SK-N-SH (cell line): Measurements from ENCODE around the gene TMEM266. TPM values are rescaled to one million over a fixed set of nuclear protein-coding genes. Genes with fewer than 3 reads are reported as not detected.

ENCODE experiments used
- CTCF ChIA-PET: fragments of 300-600, 350-600 bp; formaldehyde crosslinking; extraction: SDS; loops from one replicate; lab custom pipeline; 2021; lab: Yijun Ruan, JAX
- POLR2A ChIA-PET: fragments of 350-600 bp; sonication (Branson Sonifier 250); formaldehyde crosslinking; extraction: SDS; loops from one replicate; lab custom pipeline; 2020; ENCODE audit warnings: antibody characterized with exemption, inconsistent platforms; lab: Yijun Ruan, JAX
- DNase-seq: peaks from one replicate; pipeline ENCODE4 v3.0.0; 2012
- H2AFZ ChIP-seq: fragments of 200-600 bp; sonication (generic); 2 replicates; pipeline ENCODE4 v1.8.1; 2016; ENCODE audit warnings: antibody characterized with exemption, mild to moderate bottlenecking, low read depth
- H3F3A ChIP-seq: fragments of 200-600 bp; sonication (generic); replicated peaks from 2 replicates; pipeline ENCODE3; 2016; ENCODE audit warnings: antibody characterized with exemption, mild to moderate bottlenecking; ENCODE audit not compliant: insufficient read depth
- H3K27ac ChIP-seq, 2 experiments: fragments of 200-500 bp in 1 of 2; fragments of 200-600 bp in 1 of 2; sonication (Bioruptor generic) in 1 of 2; sonication (generic), shearing (Covaris generic) in 1 of 2; 2 replicates each; pipeline versions ENCODE4 v1.5.1 to v1.6.1; 2014 to 2016; ENCODE audit warnings: low read depth in 2 of 2, inconsistent platforms in 1 of 2, low read length in 1 of 2, mild to moderate bottlenecking in 1 of 2, mixed read lengths in 1 of 2
- H3K27me3 ChIP-seq: fragments of 200-600 bp; sonication (generic), shearing (Covaris generic); 2 replicates; pipeline ENCODE4 v1.6.1; 2016; ENCODE audit warnings: mixed run types; ENCODE audit not compliant: insufficient read depth
- H3K36me3 ChIP-seq, 2 experiments: fragments of 200-500 bp in 1 of 2; fragments of 200-600 bp in 1 of 2; sonication (Bioruptor generic) in 1 of 2; sonication (generic) in 1 of 2; replicated peaks in 1 of 2; 2 replicates each; pipeline versions ENCODE3 to v1.5.1; 2014 to 2016; ENCODE audit warnings: low read length in 1 of 2, mild to moderate bottlenecking in 1 of 2; ENCODE audit not compliant: insufficient read depth in 2 of 2, control insufficient read depth in 1 of 2
- H3K4me1 ChIP-seq, 2 experiments: fragments of 200-500 bp in 1 of 2; fragments of 200-600 bp in 1 of 2; sonication (Bioruptor generic) in 1 of 2; sonication (generic), shearing (Covaris generic) in 1 of 2; 2 replicates each; pipeline versions ENCODE4 v1.5.1 to v1.6.1; 2014 to 2016; ENCODE audit warnings: low read depth in 1 of 2, low read length in 1 of 2, mixed run types in 1 of 2; ENCODE audit not compliant: insufficient read depth in 2 of 2, control insufficient read depth in 1 of 2
- H3K4me2 ChIP-seq: fragments of 200-600 bp; sonication (generic), shearing (Covaris generic); 2 replicates; pipeline ENCODE4 v1.6.1; 2017; ENCODE audit warnings: mixed run types
- H3K4me3 ChIP-seq, 2 experiments: fragments of 200-500 bp in 1 of 2; fragments of 200-600 bp in 1 of 2; sonication (Bioruptor generic) in 1 of 2; sonication (generic), shearing (Covaris generic) in 1 of 2; 2 replicates each; pipeline versions ENCODE4 v1.5.1 to v1.8.1; 2014 to 2016; ENCODE audit warnings: low read depth in 2 of 2, inconsistent platforms in 1 of 2, low read length in 1 of 2, mild to moderate bottlenecking in 1 of 2, mixed read lengths in 1 of 2, moderate library complexity in 1 of 2
- H3K79me2 ChIP-seq: fragments of 200-600 bp; sonication (generic); 2 replicates; pipeline ENCODE4 v1.8.1; 2017; ENCODE audit warnings: mild to moderate bottlenecking; ENCODE audit not compliant: insufficient read depth
- H3K9ac ChIP-seq: fragments of 200-600 bp; sonication (generic); 2 replicates; pipeline ENCODE4 v1.6.1; 2017; ENCODE audit warnings: mixed run types
- H3K9me2 ChIP-seq: fragments of 200-600 bp; sonication (generic); 2 replicates; pipeline ENCODE4 v1.6.1; 2017; ENCODE audit warnings: mixed run types
- H3K9me3 ChIP-seq: fragments of 200-600 bp; sonication (generic); 2 replicates; pipeline ENCODE4 v1.6.1; 2017; ENCODE audit warnings: mixed run types, mild to moderate bottlenecking, moderate library complexity
- H4K20me1 ChIP-seq: fragments of 200-600 bp; sonication (generic); 2 replicates; pipeline ENCODE4 v1.6.1; 2017; ENCODE audit warnings: mild to moderate bottlenecking, mixed run types; ENCODE audit not compliant: insufficient read depth
- CHD2 ChIP-seq: fragments of 150-350 bp; IDR thresholded peaks from 2 replicates; pipeline ENCODE4 v1.6.1; 2018; ENCODE audit warnings: low read length; ENCODE audit not compliant: partially characterized antibody
- EP300 ChIP-seq, 2 experiments: IDR thresholded peaks; 2 replicates each; pipeline versions ENCODE4 v1.4.0 to v1.6.1; 2012; ENCODE audit warnings: borderline replicate concordance in 1 of 2, low read depth in 1 of 2, low read length in 1 of 2
- EZH2phosphoT487 ChIP-seq: fragments of 200-600 bp; sonication (generic); IDR thresholded peaks from 2 replicates; pipeline ENCODE4 v1.6.1; 2017; ENCODE audit warnings: low read depth, mixed run types, mild to moderate bottlenecking, antibody characterized with exemption, moderate library complexity, borderline replicate concordance
- FOXJ3 ChIP-seq: sonication (generic); formaldehyde crosslinking; IDR thresholded peaks from 2 replicates; pipeline ENCODE4 v1.5.1; 2020; ENCODE audit warnings: mild to moderate bottlenecking, missing genetic modification reagents
- MXI1 ChIP-seq: IDR thresholded peaks from 2 replicates; pipeline ENCODE4 v1.6.1; 2012; ENCODE audit warnings: mild to moderate bottlenecking, low read depth, low read length, improper control_type of control experiment
- POLR2AphosphoS5 ChIP-seq: IDR thresholded peaks from 2 replicates; pipeline ENCODE4 v1.6.1; 2012; ENCODE audit warnings: low read depth, low read length
- RAD21 ChIP-seq: IDR thresholded peaks from 2 replicates; pipeline ENCODE4 v1.6.1; 2012; ENCODE audit warnings: mild to moderate bottlenecking, low read length
- RCOR1 ChIP-seq: fragments of 150-350 bp; IDR thresholded peaks from 2 replicates; pipeline ENCODE4 v1.6.1; 2017; ENCODE audit warnings: antibody characterized with exemption, low read length
- SIN3A ChIP-seq: IDR thresholded peaks from 2 replicates; pipeline ENCODE4 v1.6.1; 2012; ENCODE audit warnings: low read depth, mild to moderate bottlenecking, low read length, moderate library complexity, borderline replicate concordance
- TAF1 ChIP-seq: IDR thresholded peaks from 2 replicates; pipeline ENCODE4 v1.6.1; 2012; ENCODE audit warnings: low read depth, mild to moderate bottlenecking, low read length, moderate library complexity, borderline replicate concordance
- TCF12 ChIP-seq: IDR thresholded peaks from 2 replicates; pipeline ENCODE4 v1.4.0; 2012
- TEAD4 ChIP-seq: IDR thresholded peaks from 2 replicates; pipeline ENCODE4 v1.4.0; 2012; ENCODE audit warnings: mild to moderate bottlenecking, borderline replicate concordance; ENCODE audit not compliant: insufficient read depth
- USF2 ChIP-seq: fragments of 150-350 bp; IDR thresholded peaks from 2 replicates; pipeline ENCODE4 v1.6.1; 2017; ENCODE audit warnings: antibody characterized with exemption, low read length, low read depth, borderline replicate concordance
- ZBTB33 ChIP-seq: IDR thresholded peaks from 2 replicates; pipeline ENCODE4 v1.4.0; 2012; ENCODE audit warnings: low read depth, borderline replicate concordance
- WGBS: methylation state at CpG from one replicate; pipeline ENCODE4 v1.1.6; 2017; ENCODE audit warnings: low lambda C conversion rate; 5-methylcytosine and 5-hydroxymethylcytosine counted together
- polyA plus RNA-seq, 3 experiments: library from polyadenylated mRNA; depleted of rRNA; stranded (reverse); fragments of >200 nt; gene quantifications; 2 replicates each; pipeline ENCODE4 v1.2.3, GENCODE V29; 2012
- TF ChIP-seq, protein P1 (sequence below): fragments of 150-350 bp; IDR thresholded peaks from 2 replicates; pipeline ENCODE4 v1.6.1; 2016; ENCODE audit warnings: mild to moderate bottlenecking, low read depth, low read length
- TF ChIP-seq, protein P2 (sequence below): IDR thresholded peaks from 2 replicates; pipeline ENCODE4 v1.4.0; 2012; ENCODE audit warnings: low read depth, borderline replicate concordance

TMEM266 gene
- polyA plus RNA-seq, 1 of the 3 experiments (the other 2 are of a cell fraction), result 0.07 TPM

DNA sequence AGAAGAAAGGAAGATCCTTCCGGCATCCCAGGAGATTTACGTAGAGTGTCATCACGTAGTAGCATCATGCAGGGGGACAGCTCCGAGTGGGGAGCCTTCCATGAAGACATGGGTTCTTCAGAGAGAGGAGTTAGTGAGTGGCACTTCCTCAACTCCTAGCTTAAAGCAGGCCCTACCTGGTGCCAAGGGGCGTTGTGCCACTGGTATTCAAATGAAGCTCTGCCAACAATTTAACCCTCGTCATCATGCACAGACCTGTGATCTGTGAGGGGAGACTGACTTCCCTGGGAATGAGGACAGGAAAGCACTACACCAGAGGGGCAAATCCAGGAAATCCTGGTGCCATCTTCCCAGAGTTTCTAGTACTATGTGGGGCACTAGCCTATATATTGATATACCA is 59.0 kb downstream of the TMEM266 start:
- 59% methylated on average over 4 of the region's 6 CpGs for WGBS
- H3K4me1 ChIP-seq, result no peaks in the 10 kb centered on the region
- POLR2A ChIA-PET, result no interaction called here
- H3K9ac ChIP-seq, result no peak overlapping the region
- H3K4me2 ChIP-seq, result no peak overlapping the region
- H3K79me2 ChIP-seq, result no peaks in the 10 kb centered on the region
- H3K9me3 ChIP-seq, result no peaks in the 10 kb centered on the region
- H3K27me3 ChIP-seq, result no peaks in the 10 kb centered on the region
- no peak overlapping the region for H3K4me3 ChIP-seq
- CTCF ChIA-PET, result interaction anchor here (1.3 to 11.1 kb wide), 3 partner anchors 20 to 33 kb away, joined by 3 to 74 read pairs (median 7); no protein-coding TSS in a partner anchor
- H4K20me1 ChIP-seq, result no peaks in the 10 kb centered on the region
- no peaks in the 10 kb centered on the region for H3F3A ChIP-seq
- H2AFZ ChIP-seq, result no peak overlapping the region
- no peaks in the 10 kb centered on the region for H3K36me3 ChIP-seq
- TF ChIP-seq USF2 (no peak), EP300 (IDR thresholded peaks at IDR 0.05; ENCODE audit: borderline replicate concordance in 1 of 2, low read depth in 1 of 2, low read length in 1 of 2) (no peak), CHD2 (no peak), RCOR1 (no peak), TAF1 (no peak), TEAD4 (no peak), FOXJ3 (no peak), SIN3A (no peak), POLR2AphosphoS5 (no peak), EZH2phosphoT487 (no peak), TCF12 (no peak), RAD21 (no peak), MXI1 (no peak), ZBTB33 (no peak)
- TF ChIP-seq, protein P1, sequence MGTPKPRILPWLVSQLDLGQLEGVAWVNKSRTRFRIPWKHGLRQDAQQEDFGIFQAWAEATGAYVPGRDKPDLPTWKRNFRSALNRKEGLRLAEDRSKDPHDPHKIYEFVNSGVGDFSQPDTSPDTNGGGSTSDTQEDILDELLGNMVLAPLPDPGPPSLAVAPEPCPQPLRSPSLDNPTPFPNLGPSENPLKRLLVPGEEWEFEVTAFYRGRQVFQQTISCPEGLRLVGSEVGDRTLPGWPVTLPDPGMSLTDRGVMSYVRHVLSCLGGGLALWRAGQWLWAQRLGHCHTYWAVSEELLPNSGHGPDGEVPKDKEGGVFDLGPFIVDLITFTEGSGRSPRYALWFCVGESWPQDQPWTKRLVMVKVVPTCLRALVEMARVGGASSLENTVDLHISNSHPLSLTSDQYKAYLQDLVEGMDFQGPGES, result no peak
- TF ChIP-seq, protein P2, sequence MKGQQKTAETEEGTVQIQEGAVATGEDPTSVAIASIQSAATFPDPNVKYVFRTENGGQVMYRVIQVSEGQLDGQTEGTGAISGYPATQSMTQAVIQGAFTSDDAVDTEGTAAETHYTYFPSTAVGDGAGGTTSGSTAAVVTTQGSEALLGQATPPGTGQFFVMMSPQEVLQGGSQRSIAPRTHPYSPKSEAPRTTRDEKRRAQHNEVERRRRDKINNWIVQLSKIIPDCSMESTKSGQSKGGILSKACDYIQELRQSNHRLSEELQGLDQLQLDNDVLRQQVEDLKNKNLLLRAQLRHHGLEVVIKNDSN, result no peak
- H3K9me2 ChIP-seq, result no peaks in the 10 kb centered on the region
- H3K27ac ChIP-seq, result no peak overlapping the region
- DNase-seq, result no peak
